Heart left ventricle (tissue), 16 donors: ENCODE measurements around the gene CFAP119. TPM values are rescaled to one million over a fixed set of nuclear protein-coding genes. Genes with fewer than 3 reads are reported as not detected.

Experiments
- ATAC-seq, 4 donors: fragments of 200-7000 bp; cut with Tn5 transposase; one replicate each; pipeline ENCODE4 v1.9.1; 2020 to 2022; ENCODE audit warnings: moderate library complexity in 4 of 4, mild to moderate bottlenecking in 3 of 4, moderate number of reproducible peaks in 1 of 4
- DNase-seq, 5 donors: peaks; one replicate each; pipeline ENCODE4 v3.0.0-alpha.2; 2020
- H3K27ac ChIP-seq, 12 donors: fragments of 200-600 bp; sonication (generic) in 4 of 12; one replicate each; pipeline versions ENCODE4 v1.5.0 to v1.8.0; 2016 to 2022; ENCODE audit warnings: mild to moderate bottlenecking in 2 of 12
- H3K27me3 ChIP-seq, 9 donors: fragments of 200-600 bp; sonication (generic) in 2 of 9; one replicate each; pipeline versions ENCODE4 v1.5.1 to v1.8.0; 2016 to 2022; ENCODE audit warnings: mild to moderate bottlenecking in 3 of 9
- H3K36me3 ChIP-seq, 9 donors: fragments of 200-600 bp; sonication (generic) in 2 of 9; one replicate each; pipeline versions ENCODE4 v1.5.0 to v1.8.0; 2018 to 2022; ENCODE audit warnings: mild to moderate bottlenecking in 2 of 9
- H3K4me1 ChIP-seq, 12 donors: fragments of 200-600 bp; sonication (generic) in 4 of 12; one replicate each; pipeline versions ENCODE4 v1.5.0 to v1.8.0; 2016 to 2022; ENCODE audit warnings: mild to moderate bottlenecking in 3 of 12
- H3K4me3 ChIP-seq, 12 donors: fragments of 200-600 bp; sonication (generic) in 4 of 12; one replicate each; pipeline versions ENCODE4 v1.5.0 to v1.8.0; 2017 to 2022; ENCODE audit warnings: mild to moderate bottlenecking in 9 of 12, moderate library complexity in 4 of 12
- H3K9me3 ChIP-seq, 12 donors: fragments of 200-600 bp; sonication (generic) in 4 of 12; one replicate each; pipeline versions ENCODE4 v1.5.0 to v1.8.0; 2016 to 2022; ENCODE audit warnings: mild to moderate bottlenecking in 1 of 12
- POLR2A ChIP-seq, 2 donors: fragments of 450-650 bp; IDR thresholded peaks; one replicate each; pipeline ENCODE4 v1.6.1; 2017; ENCODE audit warnings: antibody characterized with exemption in 2 of 2, mild to moderate bottlenecking in 2 of 2, moderate library complexity in 2 of 2
- WGBS, 4 donors: extraction: QIAGEN DNeasy Blood & Tissue Kit in 2 of 4; methylation state at CpG; one replicate each; pipeline versions ENCODE4 v1.1.5 to v1.1.7; 2013 to 2018; 5-methylcytosine and 5-hydroxymethylcytosine counted together
- intact Hi-C, 10 donors: fragments of 100-400 bp; cut with DNase I; formaldehyde crosslinking; loops; one replicate each; pipeline versions ENCODE4 v1.11.1 to v1.14.2; 2022
- polyA plus RNA-seq, 2 donors: library from polyadenylated mRNA; stranded (reverse); fragments of 200-250 nt; gene quantifications; one replicate each; pipeline ENCODE4 v1.2.3, GENCODE V29; 2013
- total RNA-seq, 9 donors: library from RNA; depleted of rRNA in 2 of 9; stranded (reverse); fragments of >200 nt in 2 of 9; fragmentation: NEBNext Ultra II Directional in 3 of 9; extraction: Animal tissue kit (Norgen Biotek cat#: 25700) in 3 of 9; gene quantifications; one replicate each; pipeline versions ENCODE4 v1.1.0 to v1.2.4, GENCODE V29; 2016 to 2023
- TF ChIP-seq, protein P1 (sequence below), 12 donors: fragments of 200-600 bp; sonication (generic) in 4 of 12; IDR thresholded peaks; one replicate each; pipeline versions ENCODE4 v1.5.0 to v1.8.0; 2018 to 2022; ENCODE audit warnings: antibody characterized with exemption in 12 of 12, mild to moderate bottlenecking in 5 of 12
- donor health status: ischemic (EF 13 %, LVEDD 7.1; RV severe dilation, severe dysfunction).
- donor health status: healthy with polysubstance abuse.
- donor health status: DM: no; HTN: yes; CAD: no.
- donor health status: DM: no; HTN: no; CAD: no.
- donor health status: ischemic (EF 25% LVEDD 6.9; RV normal size, moderate dysfunction).
- donor health status: ischemic (EF 25% LVEDD 5.7; RV mildly dilated, moderate dysfunction).
- donor health status: healthy.
- donor health status: DM: yes; HTN: yes; CAD: no.
- donor health status: ischemic (EF 35%, LVEDD 5.7; RV mildly dilated, moderate dysfunction).
- donor health status: nonischemic (EF 11% LVEDD 7.7; RV severe dilation, severe dysfunction).
- donor health status: DM: yes; HTN: yes; CAD: no.
- donor health status: PGD.
- donor health status: ischemic (EF 29% LVEDD 5.4; RV normal size, mild dysfunction).
- donor health status: nonischemic (EF 23%, LVEDD 6.1; RV moderate dilation, normal function).

Gene CFAP119
- total and polyA plus RNA-seq, 11 donors, result 0.48 to 2.1 (median 1.0) TPM

DNA sequence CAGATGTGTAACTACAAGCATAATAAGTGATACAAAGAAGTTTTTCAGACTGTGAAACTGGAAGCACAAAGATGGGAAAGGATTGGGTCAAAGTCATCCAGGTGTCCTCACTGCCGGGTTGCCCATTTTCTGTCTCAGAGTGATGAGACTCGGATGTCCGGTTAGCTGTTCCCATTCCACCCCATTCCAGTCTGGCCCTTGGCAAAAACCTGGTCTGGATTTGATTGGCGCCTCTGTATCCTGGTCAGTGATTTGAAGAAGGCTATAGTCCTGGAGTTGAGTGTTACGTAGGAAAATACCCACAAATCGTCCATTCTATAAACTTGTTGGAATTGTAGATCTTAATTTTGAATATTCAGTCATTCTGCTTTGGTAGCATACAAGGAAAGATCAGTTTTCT, 33.5 kb downstream of the CFAP119 start:
- Histone ChIP-seq H3K9me3 (no peaks in the 10 kb centered on the region), H3K4me3 (no peak overlapping the region), H3K27ac (peak overlapping the region in 1 of 12 donors; percentile 20), H3K4me1 (peaks cover 0 to 40% (median 0%) of the 10 kb centered on the region in 12 donors), H3K36me3 (peaks cover 3 to 100% (median 88%) of the 10 kb centered on the region in 9 donors), H3K27me3 (no peaks in the 10 kb centered on the region)
- ATAC-seq, result no peak
- DNase-seq, result no peak
- WGBS, 4 donors, result 89 to 95% (median 91%) methylated on average over 6 of the region's 6 CpGs
- intact Hi-C loops, result no loop called here
- TF ChIP-seq, protein P1, sequence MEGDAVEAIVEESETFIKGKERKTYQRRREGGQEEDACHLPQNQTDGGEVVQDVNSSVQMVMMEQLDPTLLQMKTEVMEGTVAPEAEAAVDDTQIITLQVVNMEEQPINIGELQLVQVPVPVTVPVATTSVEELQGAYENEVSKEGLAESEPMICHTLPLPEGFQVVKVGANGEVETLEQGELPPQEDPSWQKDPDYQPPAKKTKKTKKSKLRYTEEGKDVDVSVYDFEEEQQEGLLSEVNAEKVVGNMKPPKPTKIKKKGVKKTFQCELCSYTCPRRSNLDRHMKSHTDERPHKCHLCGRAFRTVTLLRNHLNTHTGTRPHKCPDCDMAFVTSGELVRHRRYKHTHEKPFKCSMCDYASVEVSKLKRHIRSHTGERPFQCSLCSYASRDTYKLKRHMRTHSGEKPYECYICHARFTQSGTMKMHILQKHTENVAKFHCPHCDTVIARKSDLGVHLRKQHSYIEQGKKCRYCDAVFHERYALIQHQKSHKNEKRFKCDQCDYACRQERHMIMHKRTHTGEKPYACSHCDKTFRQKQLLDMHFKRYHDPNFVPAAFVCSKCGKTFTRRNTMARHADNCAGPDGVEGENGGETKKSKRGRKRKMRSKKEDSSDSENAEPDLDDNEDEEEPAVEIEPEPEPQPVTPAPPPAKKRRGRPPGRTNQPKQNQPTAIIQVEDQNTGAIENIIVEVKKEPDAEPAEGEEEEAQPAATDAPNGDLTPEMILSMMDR (IDR thresholded peaks at IDR 0.05), result no peak
- TF ChIP-seq POLR2A (IDR thresholded peaks at IDR 0.05), result no peak

DNA sequence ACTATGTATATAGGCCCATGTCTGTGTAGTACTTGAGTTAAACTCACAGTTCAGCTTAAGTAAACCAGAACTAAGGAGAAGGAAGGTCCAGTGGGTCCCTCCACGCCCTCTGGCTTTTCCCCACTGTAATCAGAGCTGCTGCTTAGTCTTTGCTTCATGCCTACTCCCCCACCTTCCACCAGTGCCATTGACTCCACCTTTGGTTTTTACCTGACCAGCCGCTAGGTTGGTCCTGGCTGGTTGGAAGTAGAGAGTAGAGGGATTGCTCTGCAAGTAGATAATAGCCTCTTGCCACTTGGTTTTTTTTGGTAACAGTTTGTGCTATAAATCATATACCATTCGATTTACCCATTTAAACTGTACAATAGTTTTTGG, 36.5 kb downstream of the CFAP119 start:
- WGBS, 4 donors, result 92 to 97% (median 94%) methylated on average over 3 of the region's 3 CpGs
- intact Hi-C loops, result loop anchor here in 1 of 10 donors (2.0 kb wide), 1 partner anchor 21 kb away; no protein-coding TSS in a partner anchor

DNA sequence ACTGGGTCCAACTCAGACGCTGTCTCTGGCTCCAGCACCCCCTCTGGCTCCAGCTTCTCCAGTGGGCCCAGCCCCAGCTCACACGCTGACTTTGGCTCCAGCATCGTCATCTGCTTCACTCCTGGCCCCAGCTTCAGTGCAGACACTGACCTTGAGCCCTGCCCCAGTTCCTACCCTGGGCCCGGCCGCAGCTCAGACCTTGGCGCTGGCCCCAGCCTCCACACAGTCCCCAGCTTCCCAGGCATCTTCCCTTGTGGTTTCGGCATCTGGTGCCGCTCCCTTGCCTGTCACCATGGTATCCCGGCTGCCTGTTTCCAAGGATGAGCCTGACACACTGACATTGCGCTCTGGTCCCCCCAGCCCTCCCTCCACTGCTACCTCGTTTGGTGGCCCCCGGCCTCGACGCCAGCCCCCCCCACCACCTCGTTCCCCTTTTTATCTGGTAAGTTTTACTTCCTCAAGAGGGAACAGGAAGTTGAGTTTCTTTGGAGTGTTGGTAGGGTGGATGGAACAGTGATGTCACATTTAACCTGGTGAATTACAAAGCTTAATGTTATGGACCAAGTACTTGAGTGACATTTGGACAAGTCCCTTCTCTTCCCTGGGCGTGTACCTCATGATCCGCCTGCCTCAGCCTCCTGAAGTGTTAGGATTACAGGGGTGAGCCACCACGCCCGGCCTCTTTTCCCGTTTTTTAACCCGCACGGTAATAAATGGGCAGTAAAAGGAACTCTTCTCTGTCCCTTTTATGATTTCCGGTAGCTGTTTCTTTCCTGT, 37.0 kb downstream of the CFAP119 start:
- 73 to 76% (median 74%) methylated on average over 23 of the region's 23 CpGs for WGBS, 4 donors
- TF ChIP-seq, protein P1 (IDR thresholded peaks at IDR 0.05), result no peak
- TF ChIP-seq POLR2A (IDR thresholded peaks at IDR 0.05), result no peak
- peak overlapping the region in 7 of 12 donors; percentile 11 to 80 (median 29) for H3K27ac ChIP-seq
- no peaks in the 10 kb centered on the region for H3K9me3 ChIP-seq
- DNase-seq, result peak in 4 of 5 donors; percentile 43 to 72 (median 60)
- ATAC-seq, result peak; percentile 63 to 81 (median 70)
- H3K4me3 ChIP-seq, result no peak overlapping the region
- no peaks in the 10 kb centered on the region for H3K27me3 ChIP-seq
- intact Hi-C loops, result loop anchor here in 1 of 10 donors (2.0 kb wide), 1 partner anchor 20 kb away; no protein-coding TSS in a partner anchor
- peaks cover 2 to 100% (median 89%) of the 10 kb centered on the region in 9 donors for H3K36me3 ChIP-seq
- peaks cover 0 to 40% (median 0%) of the 10 kb centered on the region in 12 donors for H3K4me1 ChIP-seq

More for the DNA sequence above, 36.5 kb downstream of the CFAP119 start:
- Histone ChIP-seq H3K27ac (peak overlapping the region in 4 of 12 donors; percentile 24 to 80 (median 35)), H3K4me1 (peaks cover 0 to 40% (median 0%) of the 10 kb centered on the region in 12 donors), H3K9me3 (no peaks in the 10 kb centered on the region), H3K36me3 (peaks cover 2 to 100% (median 89%) of the 10 kb centered on the region in 9 donors), H3K27me3 (no peaks in the 10 kb centered on the region), H3K4me3 (no peak overlapping the region)
- TF ChIP-seq, protein P1 (IDR thresholded peaks at IDR 0.05), result no peak
- no peak for TF ChIP-seq POLR2A (IDR thresholded peaks at IDR 0.05)
- DNase-seq (no peak), ATAC-seq (peak in 1 of 4 donors; percentile 1)

DNA sequence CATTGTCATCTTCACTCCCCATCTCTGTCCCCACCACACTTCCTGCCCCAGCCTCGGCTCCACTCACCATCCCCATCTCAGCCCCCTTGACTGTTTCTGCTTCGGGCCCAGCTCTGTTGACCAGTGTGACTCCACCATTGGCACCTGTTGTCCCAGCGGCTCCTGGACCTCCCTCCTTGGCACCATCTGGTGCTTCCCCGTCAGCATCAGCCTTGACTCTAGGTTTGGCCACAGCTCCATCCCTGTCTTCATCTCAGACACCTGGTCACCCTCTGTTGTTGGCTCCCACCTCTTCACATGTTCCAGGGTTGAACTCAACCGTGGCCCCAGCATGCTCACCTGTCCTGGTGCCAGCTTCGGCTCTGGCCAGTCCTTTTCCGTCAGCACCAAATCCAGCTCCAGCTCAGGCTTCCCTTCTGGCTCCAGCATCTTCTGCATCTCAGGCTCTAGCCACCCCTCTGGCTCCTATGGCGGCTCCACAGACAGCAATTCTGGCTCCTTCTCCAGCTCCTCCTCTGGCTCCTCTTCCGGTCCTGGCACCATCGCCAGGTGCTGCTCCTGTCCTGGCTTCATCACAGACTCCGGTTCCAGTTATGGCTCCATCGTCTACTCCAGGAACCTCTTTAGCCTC, 38.0 kb downstream of the CFAP119 start:
- Histone ChIP-seq H3K36me3 (peaks cover 2 to 100% (median 89%) of the 10 kb centered on the region in 9 donors), H3K9me3 (no peaks in the 10 kb centered on the region), H3K27me3 (no peaks in the 10 kb centered on the region), H3K27ac (peak overlapping the region in 2 of 12 donors; percentile 9 to 11), H3K4me3 (no peak overlapping the region), H3K4me1 (peaks cover 0 to 32% (median 0%) of the 10 kb centered on the region in 12 donors)
- peak in 2 of 4 donors; percentile 4 to 6 for ATAC-seq
- WGBS, 4 donors, result 85 to 89% (median 88%) methylated on average over 12 of the region's 12 CpGs
- no peak for TF ChIP-seq POLR2A (IDR thresholded peaks at IDR 0.05)
- TF ChIP-seq, protein P1 (IDR thresholded peaks at IDR 0.05), result no peak
- no peak for DNase-seq
- intact Hi-C loops, result loop anchor here in 1 of 10 donors (2.0 kb wide), 1 partner anchor 19 kb away; no protein-coding TSS in a partner anchor
